Astrocyte (in vitro differentiated cells and primary cell): Measurements from ENCODE around the gene MS4A18. TPM values are rescaled to one million over a fixed set of nuclear protein-coding genes. Genes with fewer than 3 reads are reported as not detected.

Experiments used
- DNase-seq: peaks from one replicate; pipeline ENCODE4 v3.0.0-alpha.2; 2010; ENCODE audit warnings: low read depth
- FAIRE-seq: peaks from 2 replicates; lab custom pipeline; 2011; peaks lifted over from hg19 to GRCh38; lab: Jason Lieb, UNC
- H2AFZ ChIP-seq: 2 replicates; pipeline ENCODE4 v1.6.0; 2012; ENCODE audit warnings: low read depth, low read length, inconsistent platforms
- H3K27ac ChIP-seq: 2 replicates; pipeline ENCODE4 v1.5.1; 2011; ENCODE audit warnings: low read depth, low read length, inconsistent platforms
- H3K27me3 ChIP-seq: 2 replicates; pipeline ENCODE4 v1.6.0; 2011; ENCODE audit warnings: low read length, inconsistent platforms; ENCODE audit not compliant: insufficient read depth
- H3K36me3 ChIP-seq: 2 replicates; pipeline ENCODE4 v1.5.1; 2011; ENCODE audit warnings: low read length, inconsistent platforms; ENCODE audit not compliant: insufficient read depth
- H3K4me1 ChIP-seq: 2 replicates; pipeline ENCODE4 v1.5.1; 2011; ENCODE audit warnings: low read length, inconsistent platforms; ENCODE audit not compliant: insufficient read depth
- H3K4me2 ChIP-seq: 2 replicates; pipeline ENCODE4 v1.6.0; 2012; ENCODE audit warnings: low read length, inconsistent platforms
- H3K4me3 ChIP-seq: 2 replicates; pipeline ENCODE4 v1.5.1; 2011; ENCODE audit warnings: low read depth, mild to moderate bottlenecking, low read length, inconsistent platforms; ENCODE audit not compliant: insufficient read depth
- H3K79me2 ChIP-seq: 2 replicates; pipeline ENCODE4 v1.6.0; 2012; ENCODE audit warnings: mild to moderate bottlenecking, low read length, inconsistent platforms; ENCODE audit not compliant: insufficient read depth
- H3K9ac ChIP-seq: 2 replicates; pipeline ENCODE4 v1.6.0; 2012; ENCODE audit warnings: mild to moderate bottlenecking, low read length, inconsistent platforms
- H3K9me3 ChIP-seq: 2 replicates; pipeline ENCODE4 v1.5.1; 2012; ENCODE audit warnings: low read depth, mild to moderate bottlenecking, low read length, inconsistent platforms; ENCODE audit not compliant: insufficient read depth
- H4K20me1 ChIP-seq: 2 replicates; pipeline ENCODE4 v1.6.0; 2012; ENCODE audit warnings: low read length, inconsistent platforms; ENCODE audit not compliant: insufficient read depth
- H3K27ac Mint-ChIP-seq: one replicate; pipeline ENCODE4 v1.8.0; 2021; ENCODE audit warnings: mild to moderate bottlenecking, mixed read lengths; ENCODE audit not compliant: unreplicated experiment
- H3K27me3 Mint-ChIP-seq: one replicate; pipeline ENCODE4 v1.8.0; 2021; ENCODE audit warnings: low read depth, mixed read lengths; ENCODE audit not compliant: unreplicated experiment
- H3K36me3 Mint-ChIP-seq: one replicate; pipeline ENCODE4 v1.8.0; 2021; ENCODE audit warnings: low read depth, mixed read lengths; ENCODE audit not compliant: unreplicated experiment
- H3K4me1 Mint-ChIP-seq: one replicate; pipeline ENCODE4 v1.8.0; 2021; ENCODE audit warnings: low read depth, mixed read lengths; ENCODE audit not compliant: unreplicated experiment
- H3K4me3 Mint-ChIP-seq: one replicate; pipeline ENCODE4 v1.8.0; 2021; ENCODE audit warnings: mild to moderate bottlenecking, moderate library complexity, mixed read lengths; ENCODE audit not compliant: unreplicated experiment
- H3K9me3 Mint-ChIP-seq: one replicate; pipeline ENCODE4 v1.8.0; 2021; ENCODE audit warnings: mild to moderate bottlenecking, mixed read lengths; ENCODE audit not compliant: unreplicated experiment
- CTCF ChIP-seq: IDR thresholded peaks from 2 replicates; pipeline ENCODE4 v1.5.1; 2011; ENCODE audit warnings: low read depth, mild to moderate bottlenecking, inconsistent platforms, low read length, moderate library complexity; ENCODE audit not compliant: insufficient read depth
- EZH2 ChIP-seq: IDR thresholded peaks from 2 replicates; pipeline ENCODE4 v1.6.1; 2012; ENCODE audit warnings: mild to moderate bottlenecking, low read length, inconsistent platforms; ENCODE audit not compliant: insufficient read depth
- total RNA-seq: library from RNA; stranded (reverse); gene quantifications from 2 replicates; pipeline ENCODE4 v1.2.1, GENCODE V29; 2021

The MS4A18 gene
- total RNA-seq, 1 donor from 2014 or later: not detected

DNA sequence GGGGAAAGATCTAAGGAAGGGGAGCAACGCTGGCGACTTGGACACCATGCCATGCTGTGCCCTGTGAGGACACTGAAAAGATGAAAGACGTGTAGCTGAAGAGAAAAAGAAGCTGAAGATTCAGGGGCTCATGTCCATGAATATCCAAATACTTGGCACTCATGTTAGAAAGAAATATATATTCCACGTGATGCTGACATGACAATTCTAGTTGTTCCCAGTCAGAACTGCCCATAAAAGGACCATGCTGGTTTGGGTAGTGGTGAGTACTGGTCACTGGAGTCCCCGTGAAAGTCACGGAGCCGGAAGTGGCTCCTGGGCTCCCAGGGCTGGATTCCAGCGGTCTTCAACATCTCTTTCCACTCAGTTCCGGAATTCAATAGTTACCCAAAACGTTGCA is 42.0 kb downstream of the MS4A18 start:
- Mint-ChIP-seq H3K4me1 (peaks cover 2% of the 10 kb centered on the region), H3K9me3 (peaks cover 6% of the 10 kb centered on the region), H3K36me3 (no peaks in the 10 kb centered on the region), H3K27me3 (peaks cover 5% of the 10 kb centered on the region), H3K4me3 (no peak overlapping the region), H3K27ac (no peak overlapping the region)
- no peak for DNase-seq
- Histone ChIP-seq H2AFZ (no peak overlapping the region), H3K4me2 (no peak overlapping the region), H3K9ac (no peak overlapping the region), H3K9me3 (no peaks in the 10 kb centered on the region), H3K4me1 (no peaks in the 10 kb centered on the region), H3K36me3 (no peaks in the 10 kb centered on the region), H3K27me3 (peaks cover 2% of the 10 kb centered on the region), H3K79me2 (no peaks in the 10 kb centered on the region), H3K4me3 (no peak overlapping the region), H4K20me1 (no peaks in the 10 kb centered on the region), H3K27ac (no peak overlapping the region)
- no peak for FAIRE-seq
- TF ChIP-seq CTCF (no peak), EZH2 (no peak)

DNA sequence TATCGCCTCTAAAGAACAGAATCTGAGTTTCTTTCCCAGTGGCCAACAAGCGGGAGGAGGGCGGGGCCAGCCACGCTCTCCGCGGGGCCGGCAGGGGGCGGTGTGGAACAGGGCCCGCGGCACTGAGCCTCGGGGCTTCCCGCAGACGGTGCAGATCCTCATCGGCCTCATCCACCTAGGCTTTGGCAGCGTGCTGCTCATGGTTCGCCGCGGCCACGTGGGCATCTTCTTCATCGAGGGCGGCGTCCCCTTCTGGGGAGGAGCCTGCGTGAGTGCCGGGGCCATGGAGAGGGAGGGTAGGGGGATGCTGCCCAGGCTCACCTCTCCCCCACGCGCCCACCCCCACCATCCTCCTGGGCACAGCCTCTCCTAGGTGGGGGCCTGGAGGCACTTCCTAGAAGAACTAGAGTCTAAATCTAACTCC is 42.9 kb downstream of the MS4A18 start:
- H3K27ac Mint-ChIP-seq: no peak overlapping the region
- Histone ChIP-seq H4K20me1 (no peaks in the 10 kb centered on the region), H3K27me3 (peaks cover 2% of the 10 kb centered on the region), H3K9me3 (no peaks in the 10 kb centered on the region), H3K4me3 (no peak overlapping the region), H3K36me3 (no peaks in the 10 kb centered on the region), H2AFZ (no peak overlapping the region), H3K79me2 (no peaks in the 10 kb centered on the region), H3K4me1 (no peaks in the 10 kb centered on the region), H3K27ac (no peak overlapping the region), H3K4me2 (no peak overlapping the region), H3K9ac (no peak overlapping the region)
- no peak for DNase-seq
- TF ChIP-seq CTCF: peak; percentile 16
- TF ChIP-seq EZH2: no peak
- no peak overlapping the region for H3K4me3 Mint-ChIP-seq
- peaks cover 6% of the 10 kb centered on the region for H3K9me3 Mint-ChIP-seq
- no peak for FAIRE-seq
- peaks cover 5% of the 10 kb centered on the region for H3K27me3 Mint-ChIP-seq
- H3K4me1 Mint-ChIP-seq: peaks cover 4% of the 10 kb centered on the region
- H3K36me3 Mint-ChIP-seq: no peaks in the 10 kb centered on the region

DNA sequence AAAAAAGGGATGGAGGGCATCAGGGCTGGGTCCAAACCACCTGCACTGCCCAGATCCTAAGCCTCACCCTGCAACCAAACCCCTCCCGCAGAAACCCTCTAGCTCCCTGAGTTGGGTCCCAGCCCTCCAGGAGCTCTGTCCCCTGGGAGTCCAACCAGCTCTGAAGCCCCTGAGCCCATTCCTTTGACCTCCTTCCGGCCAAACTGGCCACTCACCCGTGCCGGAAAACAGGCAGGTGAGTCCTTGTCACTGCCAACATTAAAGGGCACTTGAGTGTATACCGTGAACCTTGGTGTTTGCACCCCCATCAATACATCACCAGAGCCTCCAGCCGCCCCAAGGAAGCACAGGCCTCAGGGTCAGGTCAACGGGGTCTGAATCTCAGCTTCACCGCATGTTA is 43.7 kb downstream of the MS4A18 start:
- TF ChIP-seq CTCF (no peak), EZH2 (no peak)

More for the DNA sequence above, 43.7 kb downstream of the MS4A18 start:
- peaks cover 4% of the 10 kb centered on the region for H3K4me1 Mint-ChIP-seq
- DNase-seq (no peak), FAIRE-seq (no peak)
- Histone ChIP-seq H3K36me3 (no peaks in the 10 kb centered on the region), H2AFZ (no peak overlapping the region), H3K79me2 (no peaks in the 10 kb centered on the region), H3K27ac (no peak overlapping the region), H4K20me1 (no peaks in the 10 kb centered on the region), H3K4me1 (no peaks in the 10 kb centered on the region), H3K4me3 (no peak overlapping the region), H3K4me2 (no peak overlapping the region), H3K27me3 (peaks cover 2% of the 10 kb centered on the region), H3K9me3 (no peaks in the 10 kb centered on the region), H3K9ac (no peak overlapping the region)
- no peaks in the 10 kb centered on the region for H3K36me3 Mint-ChIP-seq
- no peak overlapping the region for H3K4me3 Mint-ChIP-seq
- peaks cover 5% of the 10 kb centered on the region for H3K27me3 Mint-ChIP-seq
- H3K27ac Mint-ChIP-seq: no peak overlapping the region
- H3K9me3 Mint-ChIP-seq: peaks cover 6% of the 10 kb centered on the region
